Endothelial cell of umbilical vein (primary cell): ENCODE data around the gene ARHGEF26. TPM values are rescaled to one million over a fixed set of nuclear protein-coding genes. Genes with fewer than 3 reads are reported as not detected.

ENCODE experiments used
- BruUV-seq: library from RNA; stranded (reverse); fragments of 400-500 nt; replicated peaks from 2 replicates; lab custom pipeline; 2021; lab: Mats Ljungman, UMichigan
- CTCF ChIA-PET: fragments of 300-600, 350-600 bp; sonication (Branson Sonifier 250); formaldehyde crosslinking; loops from one replicate; lab custom pipeline; 2021; ENCODE audit warnings: antibody characterized with exemption, inconsistent platforms; lab: Charles Lee
- POLR2A ChIA-PET: fragments of 300-600, 350-600 bp; sonication (Branson Sonifier 250); formaldehyde crosslinking; loops from one replicate; lab custom pipeline; 2021; ENCODE audit warnings: antibody characterized with exemption, inconsistent platforms; lab: Charles Lee
- DNase-seq: peaks from one replicate; pipeline ENCODE4 v3.0.0-alpha.2; 2011; ENCODE audit warnings: low read depth, low spot score
- FAIRE-seq: peaks from 2 replicates; lab custom pipeline; 2011; peaks lifted over from hg19 to GRCh38; lab: Jason Lieb, UNC
- H2AFZ ChIP-seq: 2 replicates; pipeline ENCODE4 v1.6.0; 2012; ENCODE audit warnings: low read depth, low read length, control low read depth, inconsistent platforms
- H3K27ac ChIP-seq: 2 replicates; pipeline ENCODE4 v1.5.1; 2011; ENCODE audit warnings: low read depth, mild to moderate bottlenecking, control low read depth, low read length, moderate library complexity; ENCODE audit not compliant: insufficient read depth
- H3K27me3 ChIP-seq, 2 experiments: 2 replicates each; pipeline versions ENCODE4 v1.6.0 to v1.6.1; 2011; ENCODE audit warnings: low read length in 2 of 2, mixed read lengths in 1 of 2; ENCODE audit not compliant: control insufficient read depth in 2 of 2, insufficient read depth in 2 of 2
- H3K36me3 ChIP-seq, 2 experiments: 2 replicates in 1 of 2; 3 replicates in 1 of 2; pipeline ENCODE4 v1.5.1; 2011; ENCODE audit warnings: low read length in 2 of 2, mild to moderate bottlenecking in 1 of 2, moderate library complexity in 1 of 2; ENCODE audit not compliant: control insufficient read depth in 2 of 2, insufficient read depth in 2 of 2; ENCODE audit errors: extremely low read depth in 1 of 2
- H3K4me1 ChIP-seq: 3 replicates; pipeline ENCODE4 v1.5.1; 2011; ENCODE audit warnings: mild to moderate bottlenecking, low read length; ENCODE audit not compliant: control insufficient read depth, insufficient read depth; ENCODE audit errors: extremely low read depth
- H3K4me2 ChIP-seq: 2 replicates; pipeline ENCODE4 v1.6.1; 2011; ENCODE audit warnings: low read length, control low read depth, mixed read lengths; ENCODE audit not compliant: insufficient read depth
- H3K4me3 ChIP-seq, 3 experiments: fragments of 200-600 bp in 1 of 3; sonication (generic), shearing (Covaris generic) in 1 of 3; replicated peaks in 1 of 3; 2 replicates each; pipeline ENCODE4 v1.5.1; 2011 to 2016; ENCODE audit warnings: control low read depth in 3 of 3, low read length in 3 of 3, mild to moderate bottlenecking in 2 of 3, inconsistent platforms in 1 of 3, low read depth in 1 of 3, moderate library complexity in 1 of 3; ENCODE audit not compliant: insufficient read depth in 1 of 3
- H3K79me2 ChIP-seq: 2 replicates; pipeline ENCODE4 v1.6.0; 2012; ENCODE audit warnings: low read length, inconsistent platforms; ENCODE audit not compliant: control insufficient read depth, insufficient read depth
- H3K9ac ChIP-seq: replicated peaks from 2 replicates; pipeline ENCODE3; 2011; ENCODE audit warnings: low read length, control low read depth; ENCODE audit not compliant: insufficient read depth; ENCODE audit errors: extremely low read depth
- H3K9me1 ChIP-seq: replicated peaks from 3 replicates; pipeline ENCODE4 v1.6.0; 2011; ENCODE audit warnings: mild to moderate bottlenecking, low read length; ENCODE audit not compliant: control insufficient read depth, insufficient read depth; ENCODE audit errors: extremely low read depth
- H3K9me3 ChIP-seq: replicated peaks from 2 replicates; pipeline ENCODE4 v1.5.1; 2012; ENCODE audit warnings: low read length, inconsistent platforms; ENCODE audit not compliant: control insufficient read depth, insufficient read depth
- H4K20me1 ChIP-seq: replicated peaks from 2 replicates; pipeline ENCODE3; 2011; ENCODE audit warnings: mild to moderate bottlenecking, low read length; ENCODE audit not compliant: control insufficient read depth, insufficient read depth; ENCODE audit errors: extremely low read depth
- CTCF ChIP-seq, 2 donors: IDR thresholded peaks; 1 replicate in 1 of 2; 2 replicates in 1 of 2; pipeline ENCODE4 v1.5.1; 2011; ENCODE audit warnings: low read length in 2 of 2, mild to moderate bottlenecking in 2 of 2, moderate library complexity in 2 of 2, control low read depth in 1 of 2, inconsistent platforms in 1 of 2, low read depth in 1 of 2; ENCODE audit not compliant: insufficient read depth in 1 of 2; ENCODE audit errors: extremely low read depth in 1 of 2
- EZH2 ChIP-seq: IDR thresholded peaks from 2 replicates; pipeline ENCODE4 v1.6.1; 2012; ENCODE audit warnings: borderline replicate concordance, low read depth, mild to moderate bottlenecking, moderate library complexity, low read length, inconsistent platforms; ENCODE audit not compliant: severe bottlenecking
- FOS ChIP-seq: IDR thresholded peaks from 2 replicates; pipeline ENCODE4 v1.6.1; 2011; ENCODE audit warnings: mild to moderate bottlenecking, low read length, moderate library complexity, borderline replicate concordance; ENCODE audit not compliant: insufficient read depth
- GATA2 ChIP-seq: IDR thresholded peaks from 2 replicates; pipeline ENCODE4 v1.7.0; 2011; ENCODE audit warnings: low read depth, mild to moderate bottlenecking, moderate library complexity, mixed read lengths, low read length; ENCODE audit not compliant: insufficient read length, insufficient read depth
- JUN ChIP-seq: IDR thresholded peaks from 2 replicates; pipeline ENCODE4 v1.6.1; 2011; ENCODE audit warnings: borderline replicate concordance, low read depth; ENCODE audit not compliant: insufficient read length, insufficient read depth
- MAX ChIP-seq: IDR thresholded peaks from 2 replicates; pipeline ENCODE4 v1.6.1; 2011; ENCODE audit not compliant: insufficient read depth, insufficient read length
- MYC ChIP-seq: IDR thresholded peaks from one replicate; pipeline ENCODE4 v1.6.1; 2011; ENCODE audit warnings: mild to moderate bottlenecking, low read depth, low read length
- POLR2A ChIP-seq: IDR thresholded peaks from 2 replicates; pipeline ENCODE4 v1.6.1; 2012; ENCODE audit warnings: low read depth, mild to moderate bottlenecking, control low read depth, low read length
- POLR2AphosphoS5 ChIP-seq: IDR thresholded peaks from 2 replicates; pipeline ENCODE4 v1.6.1; 2012; ENCODE audit warnings: low read depth, mild to moderate bottlenecking, control low read depth, low read length, moderate library complexity; ENCODE audit not compliant: insufficient read depth
- dilution Hi-C: fragments of 300-500 bp; cut with MboI; formaldehyde crosslinking; loops from one replicate; pipeline ENCODE4 v1.15.0; 2019; ENCODE audit warnings: low sequenced_read_pairs; ENCODE audit not compliant: extremely low pct_ligation_motif_present
- intact Hi-C: fragments of 100-400 bp; cut with micrococcal nuclease; formaldehyde crosslinking; loops from one replicate; pipeline ENCODE4 v1.10.0; 2022
- polyA plus RNA-seq, 4 experiments: library from polyadenylated mRNA; depleted of rRNA in 3 of 4; stranded (reverse) in 3 of 4; unstranded in 1 of 4; fragments of >200 nt; gene quantifications; 2 replicates each; pipeline versions ENCODE4 v1.2.1 to v1.2.3, GENCODE V29; 2011 to 2012; ENCODE audit warnings: missing spikeins in 1 of 4
- total RNA-seq: library from RNA; stranded (reverse); gene quantifications from 2 replicates; pipeline ENCODE4 v1.2.3, GENCODE V29; 2021

ARHGEF26 gene
- total and polyA plus RNA-seq, 2 donors (not counting 3 experiments of a cell fraction or from before 2014, with no cell fraction given), result 0.57 to 2.9 TPM

- FAIRE-seq (no peak), DNase-seq (no peak)
- TF ChIP-seq POLR2AphosphoS5 (no peak), MYC (no peak), CTCF (IDR thresholded peaks at IDR 0.05; ENCODE audit: extremely low read depth in 1 of 2, insufficient read depth in 1 of 2, low read depth in 1 of 2, low read length in 2 of 2) (no peak), MAX (no peak), GATA2 (no peak), FOS (no peak), POLR2A (no peak), JUN (no peak), EZH2 (no peak)
- POLR2A ChIA-PET, result no interaction called here
- H3K9me3 ChIP-seq, result no peaks in the 10 kb centered on the region
- H3K4me1 ChIP-seq, result no peaks in the 10 kb centered on the region
- H3K9ac ChIP-seq, result no peak overlapping the region
- dilution Hi-C loops (no loop called here), intact Hi-C loops (no loop called here)
- BruUV-seq, result no TSS peak
- H3K79me2 ChIP-seq, result no peaks in the 10 kb centered on the region
- H3K4me3 ChIP-seq, result no peak overlapping the region
- H3K27ac ChIP-seq, result no peak overlapping the region
- H2AFZ ChIP-seq, result no peak overlapping the region
- H3K4me2 ChIP-seq, result no peak overlapping the region
- H3K27me3 ChIP-seq, result no peaks in the 10 kb centered on the region
- CTCF ChIA-PET, result no interaction called here
- H4K20me1 ChIP-seq, result no peaks in the 10 kb centered on the region
- H3K9me1 ChIP-seq, result no peaks in the 10 kb centered on the region
- no peaks in the 10 kb centered on the region for H3K36me3 ChIP-seq
Observed at GRCh38 chr3:154178172-154178571, 57.0 kb downstream of the ARHGEF26 start.
